Skeletal muscle satellite cell (primary cell): Measurements from ENCODE around the gene CDH26.

Experiments used
- H3K27me3 ChIP-seq: 2 replicates; pipeline ENCODE4 v1.7.0; 2013; ENCODE audit warnings: low read length; ENCODE audit not compliant: control insufficient read depth, insufficient read depth
- H3K36me3 ChIP-seq: 2 replicates; pipeline ENCODE4 v1.7.0; 2013; ENCODE audit warnings: mild to moderate bottlenecking, control low read depth, low read length; ENCODE audit not compliant: insufficient read depth
- H3K4me1 ChIP-seq: 2 replicates; pipeline ENCODE4 v1.7.0; 2013; ENCODE audit warnings: low read length; ENCODE audit not compliant: control insufficient read depth, insufficient read depth
- H3K4me2 ChIP-seq: 2 replicates; pipeline ENCODE4 v1.7.0; 2013; ENCODE audit warnings: mild to moderate bottlenecking, low read length
- H3K4me3 ChIP-seq: 2 replicates; pipeline ENCODE4 v1.7.0; 2013; ENCODE audit warnings: low read length
- H3K9ac ChIP-seq: 2 replicates; pipeline ENCODE4 v1.7.0; 2013; ENCODE audit warnings: mild to moderate bottlenecking, low read depth, low read length, moderate library complexity
- H3K9me3 ChIP-seq: replicated peaks from 2 replicates; pipeline ENCODE4 v1.7.0; 2013; ENCODE audit warnings: mild to moderate bottlenecking, control low read depth, low read length

The CDH26 gene

GRCh38 chr20:60008130-60008808, 50.0 kb downstream of the CDH26 start:
- no peaks in the 10 kb centered on the region for H3K9me3 ChIP-seq
- no peak overlapping the region for H3K9ac ChIP-seq
- no peak overlapping the region for H3K4me2 ChIP-seq

GRCh38 chr20:60009318-60009717, 51.1 kb downstream of the CDH26 start:
- H3K4me2 ChIP-seq = no peak overlapping the region
- peaks cover 20% of the 10 kb centered on the region for H3K27me3 ChIP-seq
- H3K36me3 ChIP-seq = no peaks in the 10 kb centered on the region
- no peaks in the 10 kb centered on the region for H3K9me3 ChIP-seq
- H3K9ac ChIP-seq = no peak overlapping the region
- H3K4me3 ChIP-seq = no peak overlapping the region
- peaks cover 9% of the 10 kb centered on the region for H3K4me1 ChIP-seq

More at GRCh38 chr20:60008130-60008808, 50.0 kb downstream of the CDH26 start:
- Histone ChIP-seq H3K4me3 (no peak overlapping the region), H3K4me1 (peaks cover 9% of the 10 kb centered on the region), H3K27me3 (peaks cover 20% of the 10 kb centered on the region), H3K36me3 (no peaks in the 10 kb centered on the region)

- Histone ChIP-seq H3K27me3 (peaks cover 20% of the 10 kb centered on the region), H3K4me2 (no peak overlapping the region), H3K36me3 (no peaks in the 10 kb centered on the region), H3K4me1 (peaks cover 9% of the 10 kb centered on the region), H3K9ac (no peak overlapping the region), H3K9me3 (no peaks in the 10 kb centered on the region), H3K4me3 (no peak overlapping the region)
Observed at GRCh38 chr20:60009826-60010616, 51.8 kb downstream of the CDH26 start.

GRCh38 chr20:60010689-60011458, 52.7 kb downstream of the CDH26 start:
- H3K36me3 ChIP-seq = no peaks in the 10 kb centered on the region
- H3K4me2 ChIP-seq = no peak overlapping the region
- no peak overlapping the region for H3K9ac ChIP-seq
- H3K9me3 ChIP-seq = no peaks in the 10 kb centered on the region
- H3K4me3 ChIP-seq = no peak overlapping the region
- peaks cover 9% of the 10 kb centered on the region for H3K4me1 ChIP-seq
- H3K27me3 ChIP-seq = peaks cover 20% of the 10 kb centered on the region

- H3K4me1 ChIP-seq = peaks cover 9% of the 10 kb centered on the region
- peaks cover 13% of the 10 kb centered on the region for H3K27me3 ChIP-seq
- no peak overlapping the region for H3K4me3 ChIP-seq
- H3K9me3 ChIP-seq = no peaks in the 10 kb centered on the region
- H3K4me2 ChIP-seq = no peak overlapping the region
- H3K9ac ChIP-seq = no peak overlapping the region
- H3K36me3 ChIP-seq = no peaks in the 10 kb centered on the region
Observed at GRCh38 chr20:60011512-60012507, 53.6 kb downstream of the CDH26 start.

GRCh38 chr20:60013296-60014139, 55.3 kb downstream of the CDH26 start:
- Histone ChIP-seq H3K4me1 (peaks cover 9% of the 10 kb centered on the region), H3K9me3 (no peaks in the 10 kb centered on the region), H3K4me3 (no peak overlapping the region), H3K27me3 (peaks cover 4% of the 10 kb centered on the region), H3K4me2 (no peak overlapping the region), H3K9ac (no peak overlapping the region), H3K36me3 (no peaks in the 10 kb centered on the region)

GRCh38 chr20:60016406-60016805, 58.2 kb downstream of the CDH26 start:
- Histone ChIP-seq H3K4me2 (no peak overlapping the region), H3K4me3 (no peak overlapping the region), H3K9me3 (no peaks in the 10 kb centered on the region), H3K4me1 (peaks cover 4% of the 10 kb centered on the region), H3K27me3 (no peaks in the 10 kb centered on the region), H3K36me3 (no peaks in the 10 kb centered on the region), H3K9ac (no peak overlapping the region)

- Histone ChIP-seq H3K36me3 (no peaks in the 10 kb centered on the region), H3K27me3 (peaks cover 21% of the 10 kb centered on the region), H3K4me2 (no peak overlapping the region), H3K9ac (no peak overlapping the region), H3K4me1 (no peaks in the 10 kb centered on the region), H3K9me3 (no peaks in the 10 kb centered on the region), H3K4me3 (no peak overlapping the region)
Observed at GRCh38 chr20:60020251-60020650, 62.0 kb downstream of the CDH26 start.

- Histone ChIP-seq H3K36me3 (no peaks in the 10 kb centered on the region), H3K27me3 (peaks cover 21% of the 10 kb centered on the region), H3K4me1 (no peaks in the 10 kb centered on the region), H3K4me2 (no peak overlapping the region), H3K9ac (no peak overlapping the region), H3K4me3 (no peak overlapping the region), H3K9me3 (no peaks in the 10 kb centered on the region)
Observed at GRCh38 chr20:60021104-60021503, 62.9 kb downstream of the CDH26 start.

GRCh38 chr20:60022849-60023248, 64.6 kb downstream of the CDH26 start:
- no peaks in the 10 kb centered on the region for H3K4me1 ChIP-seq

More at GRCh38 chr20:60022849-60023248, 64.6 kb downstream of the CDH26 start:
- no peak overlapping the region for H3K4me3 ChIP-seq
- no peaks in the 10 kb centered on the region for H3K9me3 ChIP-seq
- no peaks in the 10 kb centered on the region for H3K36me3 ChIP-seq
- no peak overlapping the region for H3K4me2 ChIP-seq
- H3K9ac ChIP-seq = no peak overlapping the region
- H3K27me3 ChIP-seq = peaks cover 32% of the 10 kb centered on the region
